ENCODE measurements around the gene COG6.

Gene COG6

GRCh38 chr13:39787086-39787487, 131.6 kb downstream of the COG6 start:
- no peak for TF ChIP-seq CTCF (IDR thresholded peaks at IDR 0.05; ENCODE audit: borderline replicate concordance, insufficient read depth, low read depth, low read length)
- H3K4me3 ChIP-seq (ENCODE audit: low read depth, low read length) = no peak overlapping the region

GRCh38 chr13:39788102-39788501, 132.6 kb downstream of the COG6 start:
- no peak for TF ChIP-seq CTCF (IDR thresholded peaks at IDR 0.05; ENCODE audit: borderline replicate concordance, insufficient read depth, low read depth, low read length)
- H3K4me3 ChIP-seq (ENCODE audit: low read depth, low read length) = no peak overlapping the region

- no peak for TF ChIP-seq CTCF (IDR thresholded peaks at IDR 0.05; ENCODE audit: borderline replicate concordance, insufficient read depth, low read depth, low read length)
- no peak overlapping the region for H3K4me3 ChIP-seq (ENCODE audit: low read depth, low read length)
Measured at GRCh38 chr13:39789451-39789850, 134.0 kb downstream of the COG6 start.
